Type B pancreatic cell (in vitro differentiated cells): ENCODE measurements around the gene ABCB6. TPM values are rescaled to one million over a fixed set of nuclear protein-coding genes. Genes with fewer than 3 reads are reported as not detected.
"Not testable (repeated sequence)": the region's sequence is repeated elsewhere in the genome, so short reads cannot be mapped to it uniquely, and the experiment has no call there.

Source experiments
- DNase-seq: peaks from one replicate; pipeline ENCODE4 v3.0.0; 2021; ENCODE audit warnings: mixed read lengths; ENCODE audit not compliant: unreplicated experiment; ENCODE audit errors: extremely low spot score
- H3K27ac Mint-ChIP-seq: 2 replicates; pipeline ENCODE4 v1.8.0; 2021; ENCODE audit warnings: mild to moderate bottlenecking, mixed read lengths
- H3K27me3 Mint-ChIP-seq: 2 replicates; pipeline ENCODE4 v1.8.0; 2021; ENCODE audit warnings: mixed read lengths
- H3K36me3 Mint-ChIP-seq: 2 replicates; pipeline ENCODE4 v1.8.0; 2021; ENCODE audit warnings: mixed read lengths
- H3K4me1 Mint-ChIP-seq: one replicate; pipeline ENCODE4 v1.8.0; 2021; ENCODE audit warnings: mixed read lengths; ENCODE audit not compliant: unreplicated experiment
- H3K4me3 Mint-ChIP-seq: 2 replicates; pipeline ENCODE4 v1.8.0; 2021; ENCODE audit warnings: mild to moderate bottlenecking, mixed read lengths
- H3K9me3 Mint-ChIP-seq: 2 replicates; pipeline ENCODE4 v1.8.0; 2021; ENCODE audit warnings: mixed read lengths
- total RNA-seq: library from RNA; stranded (reverse); gene quantifications from 2 replicates; pipeline ENCODE4 v1.2.1, GENCODE V29; 2021; ENCODE audit warnings: low replicate concordance
- TF ChIP-seq, protein P1 (sequence below): fragments of 200-600 bp; sonication (generic); conservative IDR thresholded peaks from 2 replicates; pipeline ENCODE4 v1.5.0; 2021; ENCODE audit warnings: antibody characterized with exemption, mild to moderate bottlenecking

The ABCB6 gene
- total RNA-seq, 1 donor from 2014 or later = 40.4 TPM

DNA sequence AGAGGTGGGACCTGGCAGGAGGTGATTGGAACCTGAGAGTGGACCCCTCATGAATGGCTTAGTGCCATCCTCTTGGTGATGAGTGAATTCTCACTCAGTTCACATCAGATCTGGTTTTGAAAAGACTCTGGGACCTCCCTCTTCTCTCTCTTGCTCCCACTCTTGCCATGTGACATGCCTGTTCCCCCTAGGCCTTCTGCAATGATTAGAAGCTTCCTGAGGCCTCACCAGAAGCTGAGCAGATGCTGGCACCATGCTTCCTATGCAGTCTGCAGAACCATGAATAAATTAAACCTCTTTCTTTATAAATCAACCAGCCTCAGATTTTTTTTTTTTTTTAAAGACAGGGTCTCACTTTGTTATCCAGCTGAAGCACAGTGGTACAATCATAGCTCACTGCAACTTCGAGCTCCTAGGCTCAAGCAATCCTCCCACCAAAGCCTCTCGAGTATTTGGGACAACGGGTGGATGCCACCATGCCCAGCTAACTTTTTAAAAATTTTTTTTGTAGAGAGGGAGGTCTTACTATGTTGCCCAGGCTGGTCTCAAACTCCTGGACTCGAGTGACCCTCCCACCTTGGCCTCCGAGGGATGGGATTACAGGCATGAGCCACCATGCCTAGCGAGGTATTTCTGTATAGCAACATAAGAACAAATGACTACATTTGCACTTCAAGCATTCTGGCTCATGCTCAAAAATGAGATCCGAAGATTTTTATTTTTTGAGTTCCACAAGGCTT lies 14.2 kb downstream of the ABCB6 start:
- Mint-ChIP-seq H3K4me1 (peaks cover 18% of the 10 kb centered on the region), H3K27ac (no peak overlapping the region)
- TF ChIP-seq, protein P1, sequence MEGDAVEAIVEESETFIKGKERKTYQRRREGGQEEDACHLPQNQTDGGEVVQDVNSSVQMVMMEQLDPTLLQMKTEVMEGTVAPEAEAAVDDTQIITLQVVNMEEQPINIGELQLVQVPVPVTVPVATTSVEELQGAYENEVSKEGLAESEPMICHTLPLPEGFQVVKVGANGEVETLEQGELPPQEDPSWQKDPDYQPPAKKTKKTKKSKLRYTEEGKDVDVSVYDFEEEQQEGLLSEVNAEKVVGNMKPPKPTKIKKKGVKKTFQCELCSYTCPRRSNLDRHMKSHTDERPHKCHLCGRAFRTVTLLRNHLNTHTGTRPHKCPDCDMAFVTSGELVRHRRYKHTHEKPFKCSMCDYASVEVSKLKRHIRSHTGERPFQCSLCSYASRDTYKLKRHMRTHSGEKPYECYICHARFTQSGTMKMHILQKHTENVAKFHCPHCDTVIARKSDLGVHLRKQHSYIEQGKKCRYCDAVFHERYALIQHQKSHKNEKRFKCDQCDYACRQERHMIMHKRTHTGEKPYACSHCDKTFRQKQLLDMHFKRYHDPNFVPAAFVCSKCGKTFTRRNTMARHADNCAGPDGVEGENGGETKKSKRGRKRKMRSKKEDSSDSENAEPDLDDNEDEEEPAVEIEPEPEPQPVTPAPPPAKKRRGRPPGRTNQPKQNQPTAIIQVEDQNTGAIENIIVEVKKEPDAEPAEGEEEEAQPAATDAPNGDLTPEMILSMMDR = no peak

DNA sequence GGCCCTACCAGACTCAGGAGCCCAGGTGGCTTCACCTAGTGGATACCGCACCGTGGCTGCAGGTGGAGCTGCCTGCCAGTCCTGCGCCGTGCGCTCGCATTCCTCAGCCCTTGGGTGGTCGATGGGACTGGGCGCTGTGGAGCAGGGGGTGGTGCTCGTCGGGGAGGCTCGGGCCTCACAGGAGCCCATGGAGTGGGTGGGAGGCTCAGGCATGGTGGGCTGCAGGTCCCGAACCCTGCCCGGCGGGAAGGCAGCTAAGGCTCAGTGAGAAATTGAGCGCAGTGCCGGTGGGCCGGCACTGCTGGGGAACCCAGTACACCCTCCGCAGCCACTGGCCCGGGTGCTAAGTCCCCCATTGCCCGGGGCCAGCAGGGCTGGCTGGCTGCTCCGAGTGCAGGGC lies 17.4 kb downstream of the ABCB6 start:
- not testable (repeated sequence) for H3K4me3 Mint-ChIP-seq, H3K27ac Mint-ChIP-seq, H3K36me3 Mint-ChIP-seq, H3K9me3 Mint-ChIP-seq, DNase-seq, H3K4me1 Mint-ChIP-seq
- H3K27me3 Mint-ChIP-seq = peaks cover 16% of the 10 kb centered on the region

More for the DNA sequence above, 14.2 kb downstream of the ABCB6 start:
- Mint-ChIP-seq H3K27me3 (peaks cover 9% of the 10 kb centered on the region), H3K9me3 (no peaks in the 10 kb centered on the region), H3K4me3 (no peak overlapping the region), H3K36me3 (no peaks in the 10 kb centered on the region)
- DNase-seq = no peak

DNA sequence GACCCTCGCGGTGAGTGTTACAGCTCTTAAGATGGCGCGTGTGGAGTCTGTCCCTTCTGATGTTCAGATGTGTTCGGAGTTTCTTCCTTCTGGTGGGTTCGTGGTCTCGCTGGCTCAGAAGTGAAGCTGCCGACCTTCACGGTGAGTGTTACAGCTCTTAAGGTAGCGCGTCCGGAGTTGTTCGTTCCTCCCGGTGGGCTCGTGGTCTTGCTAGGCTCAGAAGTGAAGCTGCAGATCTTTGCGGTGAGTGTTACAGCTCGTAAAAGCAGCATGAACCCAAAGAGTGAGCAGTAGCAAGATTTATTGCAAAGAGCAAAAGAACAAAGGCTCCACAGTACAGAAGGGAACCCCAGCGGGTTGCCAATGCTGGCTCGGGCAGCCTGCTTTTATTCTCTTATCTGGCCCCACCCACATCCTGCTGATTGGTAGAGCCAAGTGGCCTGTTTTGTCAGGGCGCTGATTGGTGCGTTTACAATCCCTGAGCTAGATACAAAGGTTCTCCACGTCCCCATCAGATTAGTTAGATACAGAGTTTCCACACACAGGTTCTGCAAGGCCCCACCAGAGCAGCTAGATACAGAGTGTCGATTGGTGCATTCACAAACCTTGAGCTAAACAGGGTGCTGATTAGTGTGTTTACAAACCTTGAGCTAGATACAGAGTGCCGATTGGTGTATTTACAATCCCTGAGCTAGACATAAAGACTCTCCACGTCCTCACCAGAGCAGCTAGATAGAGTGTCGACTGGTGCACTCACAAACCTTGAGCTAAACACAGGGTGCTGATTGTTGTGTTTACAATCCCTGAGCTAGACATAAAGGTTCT lies 18.0 kb downstream of the ABCB6 start:
- not testable (repeated sequence) for DNase-seq, H3K27ac Mint-ChIP-seq, H3K36me3 Mint-ChIP-seq, H3K4me3 Mint-ChIP-seq, H3K4me1 Mint-ChIP-seq, H3K9me3 Mint-ChIP-seq
- peaks cover 13% of the 10 kb centered on the region for H3K27me3 Mint-ChIP-seq

DNA sequence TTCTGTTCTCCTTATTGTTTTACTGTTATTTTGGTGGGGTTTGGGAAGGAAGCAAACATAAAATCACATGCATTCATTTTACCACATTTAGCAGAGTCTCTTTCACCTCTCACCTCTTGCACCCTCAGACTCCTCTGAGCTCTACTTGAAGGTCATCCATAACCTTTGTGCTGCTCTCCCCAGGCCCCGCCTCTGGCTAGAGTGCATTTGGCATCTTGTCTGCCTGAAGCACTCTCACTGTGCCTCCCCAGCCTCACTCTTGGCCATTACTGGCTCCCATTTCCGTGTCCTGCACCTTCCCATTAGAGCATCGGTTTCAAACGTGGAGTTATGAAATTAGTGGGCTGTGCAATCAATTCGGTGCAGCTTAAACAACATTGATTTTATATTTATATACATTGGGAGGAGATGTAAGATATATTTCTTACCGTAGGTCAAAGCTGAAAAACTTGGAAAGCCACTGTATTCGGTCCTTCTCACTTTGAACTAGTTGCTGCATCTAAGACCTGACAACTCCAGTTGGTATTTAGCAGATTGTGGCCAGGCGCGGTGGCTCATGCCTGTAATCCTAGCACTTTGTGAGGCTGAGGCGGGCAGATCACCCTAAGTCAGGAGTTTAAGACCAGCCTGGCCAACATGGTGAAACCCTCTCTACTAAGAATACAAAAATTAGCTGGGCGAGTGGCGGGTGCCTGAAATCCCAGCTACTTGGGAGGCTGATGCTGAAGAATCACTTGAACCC lies 19.1 kb downstream of the ABCB6 start:
- no peak overlapping the region for H3K27ac Mint-ChIP-seq
- H3K27me3 Mint-ChIP-seq = peaks cover 18% of the 10 kb centered on the region
- DNase-seq = no peak
- H3K4me1 Mint-ChIP-seq = no peaks in the 10 kb centered on the region
- H3K9me3 Mint-ChIP-seq = no peaks in the 10 kb centered on the region
- TF ChIP-seq, protein P1 = no peak
- no peak overlapping the region for H3K4me3 Mint-ChIP-seq
- H3K36me3 Mint-ChIP-seq = no peaks in the 10 kb centered on the region

DNA sequence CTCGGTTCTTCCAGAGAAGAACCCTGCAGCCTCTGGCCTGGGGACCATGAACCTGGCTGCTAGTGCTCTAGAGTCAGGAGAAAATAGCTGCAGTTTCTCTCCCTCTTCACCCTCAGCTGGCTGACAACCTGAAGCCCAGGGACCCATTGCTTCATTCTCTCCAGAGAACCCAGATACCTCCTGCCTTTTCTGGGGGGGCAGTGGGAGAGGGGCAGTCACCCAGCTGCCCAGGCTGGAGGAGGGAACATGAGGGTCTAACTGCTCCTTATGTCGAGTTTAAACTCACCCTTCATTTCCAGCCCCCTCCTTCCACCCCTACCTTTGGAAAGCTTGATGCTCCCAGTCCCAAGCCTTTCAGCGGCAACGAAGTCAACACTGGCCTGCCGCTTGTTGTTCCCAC lies 19.8 kb downstream of the ABCB6 start:
- no peaks in the 10 kb centered on the region for H3K4me1 Mint-ChIP-seq
- DNase-seq = no peak
- H3K4me3 Mint-ChIP-seq = no peak overlapping the region
- TF ChIP-seq, protein P1 = no peak
- H3K36me3 Mint-ChIP-seq = no peaks in the 10 kb centered on the region
- H3K27ac Mint-ChIP-seq = no peak overlapping the region
- H3K9me3 Mint-ChIP-seq = no peaks in the 10 kb centered on the region
- H3K27me3 Mint-ChIP-seq = peaks cover 18% of the 10 kb centered on the region

DNA sequence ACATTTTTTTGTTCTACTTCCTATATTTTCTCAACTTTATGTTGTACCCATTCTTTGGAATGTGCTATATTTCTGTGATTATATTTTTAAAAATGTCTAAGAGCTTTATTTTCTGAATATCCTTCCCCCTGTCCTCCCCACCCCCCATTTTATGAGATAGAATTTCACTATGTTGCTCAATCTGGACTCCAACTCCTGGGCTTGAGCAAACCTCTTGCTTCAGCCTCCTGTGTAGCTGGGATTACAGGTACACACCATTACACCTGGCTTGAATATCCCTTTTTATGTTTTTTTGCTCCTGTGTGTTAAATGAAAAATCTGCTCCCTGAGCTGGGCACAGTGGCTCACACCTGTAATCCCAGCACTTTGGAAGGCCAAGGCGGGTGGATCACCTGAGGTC lies 21.4 kb downstream of the ABCB6 start:
- Mint-ChIP-seq H3K27me3 (peaks cover 14% of the 10 kb centered on the region), H3K4me1 (no peaks in the 10 kb centered on the region), H3K36me3 (no peaks in the 10 kb centered on the region), H3K27ac (no peak overlapping the region), H3K9me3 (no peaks in the 10 kb centered on the region), H3K4me3 (no peak overlapping the region)
- no peak for DNase-seq
- TF ChIP-seq, protein P1 = no peak
